Peyer's patch (tissue), 4 donors: ENCODE data around the gene FMO3.

Source experiments
- POLR2A ChIP-seq, 2 donors: fragments of 450-650 bp; IDR thresholded peaks; one replicate each; pipeline ENCODE4 v1.5.1; 2017; ENCODE audit warnings: antibody characterized with exemption in 2 of 2, mild to moderate bottlenecking in 2 of 2, moderate library complexity in 2 of 2
- TF ChIP-seq, protein P1 (sequence below), 6 experiments: fragments of 450-650 bp in 4 of 6; fragments of 200-600 bp in 2 of 6; sonication (generic) in 1 of 6; IDR thresholded peaks; one replicate each; pipeline ENCODE4 v1.5.1; 2017 to 2019; ENCODE audit warnings: antibody characterized with exemption in 6 of 6, mild to moderate bottlenecking in 3 of 6, moderate library complexity in 1 of 6

DNA sequence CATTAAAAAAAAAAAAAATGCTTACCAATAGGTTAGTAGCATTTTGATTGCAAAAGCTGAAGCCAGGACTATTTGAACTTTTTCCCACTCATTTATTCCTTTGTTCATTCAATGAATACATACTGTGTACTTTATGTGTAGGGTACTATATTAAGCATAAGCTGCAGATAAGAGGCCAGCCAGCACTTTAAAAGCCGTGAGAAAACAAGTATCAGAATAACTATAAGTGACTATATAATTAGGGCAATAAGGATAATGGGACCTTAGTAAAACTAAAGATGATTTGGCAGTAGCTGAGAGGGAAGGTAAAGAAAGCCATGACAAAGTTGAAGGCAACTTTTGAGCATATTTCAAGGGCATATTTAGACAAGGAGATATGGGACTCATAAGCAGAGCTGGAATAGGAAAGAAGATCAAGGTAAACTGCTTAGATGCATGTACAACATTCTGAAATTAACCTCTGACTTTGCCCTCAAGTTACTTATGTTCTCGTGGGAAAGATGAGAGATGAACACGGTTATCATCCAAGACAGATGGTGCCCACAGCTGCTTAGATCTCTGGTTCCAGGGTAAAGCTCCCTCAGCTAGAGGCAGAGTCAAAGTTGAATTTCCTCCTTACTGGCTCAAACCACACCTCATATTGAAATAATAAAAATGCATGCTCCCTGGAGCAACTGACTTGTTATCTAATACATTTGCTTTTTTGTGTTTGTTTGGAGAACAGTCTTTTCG, 50.4 kb downstream of the FMO3 start:
- TF ChIP-seq, protein P1, sequence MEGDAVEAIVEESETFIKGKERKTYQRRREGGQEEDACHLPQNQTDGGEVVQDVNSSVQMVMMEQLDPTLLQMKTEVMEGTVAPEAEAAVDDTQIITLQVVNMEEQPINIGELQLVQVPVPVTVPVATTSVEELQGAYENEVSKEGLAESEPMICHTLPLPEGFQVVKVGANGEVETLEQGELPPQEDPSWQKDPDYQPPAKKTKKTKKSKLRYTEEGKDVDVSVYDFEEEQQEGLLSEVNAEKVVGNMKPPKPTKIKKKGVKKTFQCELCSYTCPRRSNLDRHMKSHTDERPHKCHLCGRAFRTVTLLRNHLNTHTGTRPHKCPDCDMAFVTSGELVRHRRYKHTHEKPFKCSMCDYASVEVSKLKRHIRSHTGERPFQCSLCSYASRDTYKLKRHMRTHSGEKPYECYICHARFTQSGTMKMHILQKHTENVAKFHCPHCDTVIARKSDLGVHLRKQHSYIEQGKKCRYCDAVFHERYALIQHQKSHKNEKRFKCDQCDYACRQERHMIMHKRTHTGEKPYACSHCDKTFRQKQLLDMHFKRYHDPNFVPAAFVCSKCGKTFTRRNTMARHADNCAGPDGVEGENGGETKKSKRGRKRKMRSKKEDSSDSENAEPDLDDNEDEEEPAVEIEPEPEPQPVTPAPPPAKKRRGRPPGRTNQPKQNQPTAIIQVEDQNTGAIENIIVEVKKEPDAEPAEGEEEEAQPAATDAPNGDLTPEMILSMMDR (IDR thresholded peaks at IDR 0.05), result no peak
- TF ChIP-seq POLR2A (IDR thresholded peaks at IDR 0.05), result no peak
